Keratinocyte (primary cell): Measurements from ENCODE around the gene KRI1. TPM values are rescaled to one million over a fixed set of nuclear protein-coding genes. Genes with fewer than 3 reads are reported as not detected.

Experiments
- DNase-seq: peaks from one replicate; pipeline ENCODE4 v3.0.0-alpha.2; 2011; ENCODE audit warnings: low read depth, missing footprints, low spot score
- FAIRE-seq: peaks from 2 replicates; lab custom pipeline; 2011; peaks lifted over from hg19 to GRCh38; lab: Jason Lieb, UNC
- H2AFZ ChIP-seq: 2 replicates; pipeline ENCODE4 v1.6.0; 2012; ENCODE audit warnings: low read length, control low read depth, inconsistent platforms; ENCODE audit not compliant: control insufficient read depth
- H3K27ac ChIP-seq: 2 replicates; pipeline ENCODE4 v1.5.1; 2011; ENCODE audit warnings: low read length; ENCODE audit not compliant: control insufficient read depth, insufficient read depth
- H3K27me3 ChIP-seq: 3 replicates; pipeline ENCODE4 v1.6.0; 2011; ENCODE audit warnings: low read length; ENCODE audit not compliant: control insufficient read depth, insufficient read depth; ENCODE audit errors: extremely low read depth
- H3K36me3 ChIP-seq, 2 experiments: 2 replicates in 1 of 2; 3 replicates in 1 of 2; pipeline ENCODE4 v1.5.1; 2011; ENCODE audit warnings: low read length in 2 of 2, mild to moderate bottlenecking in 1 of 2; ENCODE audit not compliant: control insufficient read depth in 2 of 2, insufficient read depth in 2 of 2; ENCODE audit errors: extremely low read depth in 1 of 2
- H3K4me1 ChIP-seq: 3 replicates; pipeline ENCODE4 v1.5.1; 2011; ENCODE audit warnings: low read length; ENCODE audit not compliant: control insufficient read depth, insufficient read depth; ENCODE audit errors: extremely low read depth
- H3K4me2 ChIP-seq: 3 replicates; pipeline ENCODE4 v1.6.0; 2011; ENCODE audit warnings: low read depth, low read length; ENCODE audit not compliant: control insufficient read depth, insufficient read depth; ENCODE audit errors: extremely low read depth
- H3K4me3 ChIP-seq, 3 experiments: fragments of 200-600 bp in 1 of 3; sonication (generic) in 1 of 3; 2 replicates in 2 of 3; 3 replicates in 1 of 3; pipeline ENCODE4 v1.5.1; 2011 to 2016; ENCODE audit warnings: low read length in 3 of 3, mild to moderate bottlenecking in 3 of 3, control low read depth in 2 of 3, inconsistent platforms in 1 of 3, low read depth in 1 of 3, mixed read lengths in 1 of 3, mixed run types in 1 of 3, moderate library complexity in 1 of 3; ENCODE audit not compliant: control insufficient read depth in 2 of 3, insufficient read depth in 2 of 3; ENCODE audit errors: extremely low read depth in 1 of 3
- H3K79me2 ChIP-seq: 2 replicates; pipeline ENCODE4 v1.6.0; 2012; ENCODE audit warnings: low read length; ENCODE audit not compliant: control insufficient read depth, insufficient read depth
- H3K9ac ChIP-seq: 3 replicates; pipeline ENCODE4 v1.6.0; 2011; ENCODE audit warnings: low read length; ENCODE audit not compliant: control insufficient read depth, insufficient read depth; ENCODE audit errors: extremely low read depth
- H3K9me1 ChIP-seq: 3 replicates; pipeline ENCODE4 v1.6.0; 2011; ENCODE audit warnings: low read length; ENCODE audit not compliant: control insufficient read depth, insufficient read depth; ENCODE audit errors: extremely low read depth
- H3K9me3 ChIP-seq: 2 replicates; pipeline ENCODE4 v1.5.1; 2012; ENCODE audit warnings: low read depth, low read length; ENCODE audit not compliant: control insufficient read depth
- H4K20me1 ChIP-seq: 3 replicates; pipeline ENCODE4 v1.6.0; 2011; ENCODE audit warnings: low read length; ENCODE audit not compliant: control insufficient read depth, insufficient read depth; ENCODE audit errors: extremely low read depth
- CTCF ChIP-seq, 3 experiments: IDR thresholded peaks in 1 of 3; conservative IDR thresholded peaks in 1 of 3; optimal IDR thresholded peaks in 1 of 3; 2 replicates in 2 of 3; 3 replicates in 1 of 3; pipeline versions ENCODE3 to v1.5.1; 2011; ENCODE audit warnings: low read length in 3 of 3, mild to moderate bottlenecking in 3 of 3, moderate library complexity in 2 of 3, control low read depth in 1 of 3, inconsistent platforms in 1 of 3; ENCODE audit not compliant: insufficient read depth in 2 of 3; ENCODE audit errors: extremely low read depth in 1 of 3
- EZH2 ChIP-seq: IDR thresholded peaks from one replicate; pipeline ENCODE4 v1.6.1; 2012; ENCODE audit warnings: inconsistent platforms, mild to moderate bottlenecking, low read length, moderate library complexity
- dilution Hi-C: fragments of 300-500 bp; cut with MboI; formaldehyde crosslinking; loops from one replicate; pipeline ENCODE4 v1.7.0; 2020; ENCODE audit warnings: low sequenced_read_pairs; ENCODE audit not compliant: extremely low pct_ligation_motif_present
- polyA plus RNA-seq, 5 experiments: library from polyadenylated mRNA; depleted of rRNA in 3 of 5; stranded (reverse) in 3 of 5; stranded (forward) in 1 of 5; unstranded in 1 of 5; fragments of >200 nt; gene quantifications; 1 replicate in 1 of 5; 2 replicates in 3 of 5; 3 replicates in 1 of 5; pipeline versions ENCODE4 v1.2.1 to v1.2.3, GENCODE V29; 2011 to 2012; ENCODE audit warnings: missing spikeins in 2 of 5, low read depth in 1 of 5, low replicate concordance in 1 of 5

Gene KRI1
- polyA plus RNA-seq, 1 donor (not counting 4 experiments of a cell fraction or from before 2014, with no cell fraction given), result 19.0 TPM

DNA sequence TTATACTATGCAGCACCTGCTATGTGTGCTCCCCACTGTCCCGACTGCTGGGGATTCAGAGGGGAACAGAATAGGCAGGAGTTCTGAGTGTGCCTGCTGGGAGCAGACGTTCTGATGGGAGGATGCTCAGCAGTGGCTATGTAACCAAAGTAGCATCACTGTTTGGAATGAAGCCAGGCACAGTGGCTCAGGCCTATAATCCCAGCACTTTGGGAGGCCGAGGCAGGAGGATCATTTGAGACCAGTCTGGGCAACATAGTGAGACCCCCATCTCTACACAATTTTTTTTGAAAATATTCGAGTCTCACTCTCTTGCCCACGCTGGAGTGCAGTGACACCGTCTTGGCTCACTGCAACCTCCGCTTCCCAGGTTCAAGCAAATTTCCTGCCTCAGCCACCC lies 16.1 kb downstream of the KRI1 start:
- Histone ChIP-seq H3K4me1 (peaks cover 19% of the 10 kb centered on the region), H3K36me3 (peaks cover 31 to 38% of the 10 kb centered on the region in 2 experiments), H3K9me3 (no peaks in the 10 kb centered on the region), H3K9ac (no peak overlapping the region), H3K27ac (no peak overlapping the region), H4K20me1 (peaks cover 10% of the 10 kb centered on the region), H3K4me3 (no peak overlapping the region), H3K27me3 (no peaks in the 10 kb centered on the region), H3K79me2 (peaks cover 4% of the 10 kb centered on the region), H3K4me2 (no peak overlapping the region), H3K9me1 (no peaks in the 10 kb centered on the region), H2AFZ (no peak overlapping the region)
- FAIRE-seq (no peak), DNase-seq (no peak)
- dilution Hi-C loops, result no loop called here
- TF ChIP-seq EZH2, result no peak
- TF ChIP-seq CTCF (optimal IDR thresholded peaks at IDR 0.05 in 1 of 3, IDR thresholded peaks at IDR 0.05 in 1 of 3, conservative IDR thresholded peaks at IDR 0.05 in 1 of 3; ENCODE audit: extremely low read depth in 1 of 3, insufficient read depth in 2 of 3, low read length in 3 of 3), result no peak

GRCh38 chr19:10548746-10549276 lies 17.0 kb downstream of the KRI1 start:
- Histone ChIP-seq H3K4me2 (no peak overlapping the region), H3K79me2 (peaks cover 12% of the 10 kb centered on the region), H2AFZ (no peak overlapping the region), H3K4me3 (no peak overlapping the region), H3K9ac (no peak overlapping the region), H4K20me1 (peaks cover 10% of the 10 kb centered on the region), H3K9me1 (no peaks in the 10 kb centered on the region), H3K27me3 (no peaks in the 10 kb centered on the region), H3K4me1 (peaks cover 13% of the 10 kb centered on the region), H3K27ac (no peak overlapping the region), H3K9me3 (no peaks in the 10 kb centered on the region), H3K36me3 (peaks cover 30 to 37% of the 10 kb centered on the region in 2 experiments)
- dilution Hi-C loops, result no loop called here
- FAIRE-seq (no peak), DNase-seq (no peak)
- TF ChIP-seq EZH2 (no peak), CTCF (optimal IDR thresholded peaks at IDR 0.05 in 1 of 3, IDR thresholded peaks at IDR 0.05 in 1 of 3, conservative IDR thresholded peaks at IDR 0.05 in 1 of 3; ENCODE audit: extremely low read depth in 1 of 3, insufficient read depth in 2 of 3, low read length in 3 of 3) (no peak)
